Suppressor macrophage treated with lipopolysaccharide for 4 hours (primary cell): Measurements from ENCODE around the gene HCLS1.
"Not testable (repeated sequence)": the region's sequence is repeated elsewhere in the genome, so short reads cannot be mapped to it uniquely, and the experiment has no call there.

Experiments
- DNase-seq: peaks from one replicate; pipeline ENCODE4 v3.0.0-alpha.2; 2020

HCLS1 gene, protein sequence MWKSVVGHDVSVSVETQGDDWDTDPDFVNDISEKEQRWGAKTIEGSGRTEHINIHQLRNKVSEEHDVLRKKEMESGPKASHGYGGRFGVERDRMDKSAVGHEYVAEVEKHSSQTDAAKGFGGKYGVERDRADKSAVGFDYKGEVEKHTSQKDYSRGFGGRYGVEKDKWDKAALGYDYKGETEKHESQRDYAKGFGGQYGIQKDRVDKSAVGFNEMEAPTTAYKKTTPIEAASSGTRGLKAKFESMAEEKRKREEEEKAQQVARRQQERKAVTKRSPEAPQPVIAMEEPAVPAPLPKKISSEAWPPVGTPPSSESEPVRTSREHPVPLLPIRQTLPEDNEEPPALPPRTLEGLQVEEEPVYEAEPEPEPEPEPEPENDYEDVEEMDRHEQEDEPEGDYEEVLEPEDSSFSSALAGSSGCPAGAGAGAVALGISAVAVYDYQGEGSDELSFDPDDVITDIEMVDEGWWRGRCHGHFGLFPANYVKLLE

GRCh38 chr3:121660356-121661171 is at the start of gene HCLS1:
Gene HCLS1 (minus strand): TSS chr3:121660903. CDS start chr3:121658347, 2,556 bp downstream.
- peak; percentile 86 for DNase-seq

DNA sequence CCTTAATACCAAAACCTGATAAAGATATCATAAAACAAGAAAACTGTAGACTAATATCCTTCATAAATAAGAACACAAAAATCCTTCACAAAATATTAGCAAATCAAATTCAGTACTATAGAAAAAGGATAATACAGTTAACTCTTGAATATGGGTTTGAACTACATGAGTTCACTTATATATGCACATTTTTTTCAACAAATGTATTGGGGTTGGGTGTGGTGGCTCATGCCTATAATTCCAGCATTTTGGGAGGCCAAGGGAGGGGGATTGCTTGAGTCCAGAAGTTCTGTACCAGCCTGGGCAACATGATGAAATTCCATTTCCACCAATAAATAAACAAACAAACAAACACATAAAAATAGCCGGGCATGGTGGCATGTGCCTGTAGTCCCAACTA is 49.6 kb upstream of the HCLS1 start:
- DNase-seq: no peak

DNA sequence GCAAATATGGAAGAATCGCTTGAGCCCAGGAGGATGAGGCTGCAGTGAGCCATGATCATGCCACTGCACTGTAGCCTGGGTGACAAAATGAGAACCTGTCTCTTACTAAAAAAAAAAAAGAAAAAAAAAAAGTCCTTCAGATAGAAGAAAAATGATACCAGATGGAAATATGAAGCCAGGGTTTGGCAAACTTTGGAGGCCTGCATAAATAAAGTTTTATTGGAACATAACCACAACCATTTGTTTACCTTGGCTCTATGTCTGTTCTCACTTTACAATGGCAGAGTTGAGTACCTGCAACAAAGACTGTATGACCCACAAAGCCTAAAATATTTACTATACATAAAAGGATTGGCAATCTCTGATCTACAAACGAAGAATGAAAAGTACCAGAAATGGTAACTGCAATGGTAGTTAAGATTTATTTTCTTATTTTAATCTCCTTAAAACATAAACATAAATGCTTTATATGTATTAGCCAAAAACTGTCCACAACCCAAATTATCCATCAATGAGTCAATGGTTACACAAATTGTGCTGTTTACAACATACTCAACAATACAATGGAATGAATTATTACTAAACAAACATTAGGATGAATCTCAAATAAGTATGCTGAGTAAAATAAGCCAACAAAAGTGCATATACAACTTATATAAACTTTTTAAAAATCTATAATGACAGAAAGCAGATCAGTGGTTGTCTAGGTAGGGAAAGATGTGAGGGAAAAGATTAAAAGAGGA is 47.0 kb upstream of the HCLS1 start:
- no peak for DNase-seq

DNA sequence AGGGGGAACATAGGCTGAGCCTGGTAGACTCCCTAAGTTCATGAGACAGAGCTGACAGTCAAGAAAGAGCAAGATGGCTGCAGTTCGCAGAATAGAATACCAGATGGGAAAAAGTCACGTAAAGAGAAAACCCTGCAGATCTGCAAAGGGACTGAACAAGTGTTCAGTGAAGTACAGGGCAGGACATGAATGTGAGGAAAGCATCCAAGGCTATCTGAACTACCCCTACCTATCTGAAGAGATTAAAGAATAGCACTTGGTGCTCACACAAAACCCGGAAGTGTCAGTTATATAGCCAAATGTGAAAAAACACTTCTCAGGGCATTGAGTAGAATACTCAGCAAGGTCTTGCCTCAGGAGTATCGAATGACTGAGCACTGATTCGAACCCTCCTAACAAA is 44.8 kb upstream of the HCLS1 start:
- DNase-seq: no peak

GRCh38 chr3:121703973-121704372 is 43.3 kb upstream of the HCLS1 start:
- no peak for DNase-seq

DNA sequence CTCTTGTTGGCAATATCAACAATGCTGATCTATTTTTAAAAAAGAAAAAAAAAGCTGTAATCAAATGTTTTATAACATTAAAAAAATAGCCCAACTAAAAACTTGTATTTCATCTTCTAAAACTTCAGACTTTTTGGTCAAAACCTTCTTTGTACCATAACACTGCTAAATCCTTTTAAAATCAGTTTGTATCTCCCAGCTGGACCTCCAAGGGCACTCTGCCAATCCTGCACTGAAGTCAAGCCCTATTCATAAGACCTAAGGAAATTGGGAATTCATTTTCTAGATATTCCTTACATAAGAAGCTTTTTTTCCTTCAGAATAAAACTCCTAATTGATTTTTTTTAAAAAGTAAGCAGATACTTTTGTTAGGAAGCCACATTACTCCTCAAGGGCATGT is 38.2 kb upstream of the HCLS1 start:
- no peak for DNase-seq

- no peak for DNase-seq
These were observed 37.8 kb upstream of the HCLS1 start for GRCh38 chr3:121698476-121698875.

DNA sequence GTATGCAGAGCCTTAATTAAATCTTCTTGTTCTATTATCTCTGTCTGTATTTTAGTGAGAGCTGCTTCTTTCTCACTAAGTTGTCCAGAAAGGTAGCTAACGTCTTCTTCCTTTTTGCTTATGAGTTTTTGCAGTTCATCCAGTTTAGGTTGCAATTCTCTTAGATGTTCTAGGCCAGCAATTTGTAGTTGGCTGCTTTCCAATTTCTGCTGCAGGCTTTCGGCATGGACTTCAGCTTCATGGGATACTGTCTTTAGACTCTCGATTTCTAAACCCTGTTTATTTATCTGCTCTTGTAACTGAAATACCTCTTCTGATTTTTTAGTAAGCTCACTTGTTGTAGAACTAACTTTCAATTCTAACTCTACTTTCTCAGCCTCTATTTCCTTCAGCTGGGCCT is 35.5 kb upstream of the HCLS1 start:
- no peak for DNase-seq

DNA sequence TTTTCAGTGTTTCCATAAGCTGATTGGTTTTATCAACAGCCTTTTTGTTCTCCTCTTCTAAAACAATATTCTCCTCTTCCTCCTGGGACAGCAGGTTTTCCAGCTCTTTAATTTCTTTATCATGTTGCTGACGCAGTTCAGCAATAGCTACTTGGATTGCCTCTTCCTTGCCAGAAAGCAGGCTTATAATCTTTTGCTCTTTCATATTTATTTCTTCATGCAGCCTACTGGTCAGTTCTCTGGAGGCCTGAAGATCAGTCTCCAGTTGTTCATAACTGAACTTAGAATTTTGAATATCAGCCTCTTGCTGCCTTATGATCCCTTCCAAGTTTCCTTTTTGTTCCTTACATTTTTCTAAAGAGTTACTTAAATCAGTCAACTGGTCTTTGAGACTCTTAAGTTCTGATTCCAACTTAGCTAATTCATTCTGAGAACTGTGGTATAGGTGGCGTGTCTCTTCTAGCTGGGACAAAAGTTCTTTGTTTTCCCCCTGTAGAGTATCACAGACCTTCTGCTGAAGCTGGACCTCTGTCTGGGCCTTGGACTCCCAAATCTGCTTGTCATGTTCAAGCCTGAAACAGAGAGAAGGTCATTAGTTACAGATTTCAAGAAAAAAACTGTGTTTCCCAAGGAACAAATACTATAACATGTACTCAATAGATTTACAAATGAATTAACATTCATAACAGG is 31.5 kb upstream of the HCLS1 start:
- DNase-seq: no peak

- peak; percentile 54 for DNase-seq
These were observed 30.2 kb upstream of the HCLS1 start for GRCh38 chr3:121690777-121691405.

DNA sequence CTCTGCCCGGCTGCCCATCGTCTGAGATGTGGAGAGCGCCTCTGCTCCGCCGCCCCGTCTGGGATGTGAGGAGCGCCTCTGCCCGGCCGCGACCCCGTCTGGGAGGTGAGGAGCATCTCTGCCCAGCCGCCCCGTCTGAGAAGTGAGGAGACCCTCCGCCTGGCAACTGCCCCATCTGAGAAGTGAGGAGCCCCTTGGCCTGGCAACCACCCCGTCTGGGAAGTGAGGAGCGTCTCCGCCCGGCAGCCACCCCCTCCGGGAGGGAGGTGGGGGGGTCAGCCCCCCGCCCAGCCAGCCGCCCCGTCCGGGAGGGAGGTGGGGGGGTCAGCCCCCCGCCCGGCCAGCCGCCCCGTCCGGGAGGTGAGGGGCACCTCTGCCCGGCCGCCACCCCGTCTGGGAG is 28.0 kb upstream of the HCLS1 start:
- not testable (repeated sequence) for DNase-seq

DNA sequence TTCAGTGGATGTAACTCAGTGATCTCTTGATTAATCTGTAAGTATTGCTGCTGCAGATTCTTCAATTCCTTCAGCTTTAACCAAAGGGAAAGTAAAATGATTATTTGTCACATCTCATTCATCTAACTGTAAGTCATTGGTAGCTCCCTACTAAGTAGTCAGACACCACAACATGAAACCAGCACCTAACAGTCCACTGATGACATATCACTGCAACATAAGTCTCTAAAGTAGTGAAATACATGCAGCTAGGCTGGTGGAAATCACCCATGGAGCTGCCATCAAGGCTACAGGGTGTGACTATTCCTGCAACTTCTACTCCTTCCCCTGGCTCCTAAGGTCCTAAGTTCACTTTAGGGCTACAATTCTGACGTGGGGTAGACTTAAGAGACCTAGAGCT is 21.1 kb upstream of the HCLS1 start:
- DNase-seq: no peak

DNA sequence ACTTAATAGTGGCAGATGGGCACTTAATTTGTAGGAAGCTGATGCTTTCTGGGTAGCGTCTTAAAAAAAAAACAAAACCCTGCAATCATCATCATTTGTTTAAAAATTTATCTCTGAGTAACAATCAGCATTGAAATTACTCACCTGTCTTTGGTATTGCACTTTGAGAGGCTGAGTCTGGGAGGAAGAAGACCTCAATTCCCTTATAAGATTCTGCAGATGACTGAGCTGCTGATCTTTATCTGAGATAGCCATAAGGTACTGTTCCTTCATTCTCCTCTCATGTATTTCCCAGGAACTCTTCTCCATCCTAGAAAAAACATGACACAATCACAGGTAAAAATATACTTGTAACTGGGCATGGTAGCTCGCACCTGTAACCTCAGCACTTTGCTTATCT is 16.4 kb upstream of the HCLS1 start:
- no peak for DNase-seq

DNA sequence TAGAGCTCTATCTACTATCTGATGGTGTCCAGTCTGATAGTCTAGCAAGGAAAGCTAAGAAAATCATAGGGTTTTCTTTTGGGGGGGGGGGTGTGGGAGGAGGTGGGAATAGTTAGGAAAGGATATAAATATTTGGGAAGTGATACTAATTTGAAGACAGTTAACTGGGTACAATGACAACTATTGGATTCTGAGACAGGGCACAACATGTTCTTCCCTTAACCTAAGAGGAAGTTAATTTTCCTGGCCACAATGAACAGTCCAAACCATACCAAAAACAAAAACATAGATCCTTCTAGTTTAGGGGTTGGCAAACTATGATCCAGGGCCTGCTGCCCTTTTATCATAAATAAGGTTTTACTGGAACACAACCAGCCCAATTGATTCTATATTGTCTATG is 10.0 kb upstream of the HCLS1 start:
- DNase-seq: no peak

DNA sequence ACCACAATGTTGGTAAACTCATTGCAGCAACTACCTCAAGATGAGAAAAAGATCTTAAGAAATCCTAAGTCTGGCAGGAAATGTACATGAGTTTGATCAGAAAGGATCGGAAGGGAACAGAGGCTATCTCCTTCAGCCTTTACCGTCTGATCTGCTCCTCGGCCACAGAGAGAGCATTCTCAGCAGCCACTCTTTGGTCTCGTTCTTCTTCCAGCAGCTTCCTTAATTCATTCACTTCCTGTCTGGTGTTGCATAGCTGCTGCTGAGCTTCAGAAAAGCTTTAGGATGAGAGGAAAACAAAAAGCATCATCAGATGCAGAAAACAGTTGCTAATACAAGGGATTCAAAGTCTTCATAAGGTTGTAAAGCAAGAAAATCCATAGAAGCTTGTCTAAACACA is 6.6 kb upstream of the HCLS1 start:
- peak; percentile 24 for DNase-seq

GRCh38 chr3:121665488-121665887 is 4.8 kb upstream of the HCLS1 start:
- DNase-seq: peak; percentile 36

GRCh38 chr3:121663171-121663847 is 2.6 kb upstream of the HCLS1 start:
- DNase-seq: peak; percentile 2

- DNase-seq: no peak
These were observed 2.0 kb upstream of the HCLS1 start for GRCh38 chr3:121662742-121663141.

DNA sequence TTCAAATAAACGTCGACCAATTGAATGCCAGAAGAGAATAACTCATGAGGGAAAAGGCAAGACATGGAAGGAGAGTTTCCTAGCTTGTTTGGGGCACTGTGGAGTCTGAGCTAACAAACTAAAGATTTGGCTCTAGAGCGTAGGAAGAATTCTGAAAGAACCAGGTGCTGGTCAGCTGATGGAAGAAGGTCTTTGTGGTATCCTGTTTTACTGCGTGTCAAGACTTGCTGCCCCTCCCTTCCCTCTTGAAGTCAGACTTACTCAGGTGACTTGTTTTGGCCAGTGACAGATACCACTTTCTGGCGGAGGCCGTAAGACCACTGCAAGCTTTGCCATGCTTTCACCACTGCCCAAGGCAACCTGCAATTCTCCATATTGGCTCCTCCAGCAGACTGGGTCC is 673 bp upstream of the HCLS1 start:
- DNase-seq: no peak

DNA sequence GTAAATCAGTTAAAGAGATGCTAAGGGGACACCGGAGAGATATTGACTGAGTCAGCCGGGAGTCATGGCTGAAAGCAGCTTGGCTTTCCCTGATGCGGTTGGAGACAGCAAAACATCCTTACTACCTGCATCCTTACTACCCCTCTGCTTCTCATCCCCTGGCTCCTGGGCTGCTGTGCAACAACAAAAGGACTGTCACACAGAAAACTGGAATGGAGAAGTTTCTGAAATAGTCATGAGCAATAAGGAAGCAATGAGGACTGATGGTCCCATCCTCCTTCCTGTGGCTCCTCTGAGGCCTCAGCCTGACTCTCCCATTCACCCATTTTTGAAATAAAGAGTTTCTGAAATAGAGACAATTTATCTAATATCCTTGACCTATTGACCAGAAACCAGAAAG is 1.1 kb downstream of the HCLS1 start:
- peak; percentile 29 for DNase-seq

DNA sequence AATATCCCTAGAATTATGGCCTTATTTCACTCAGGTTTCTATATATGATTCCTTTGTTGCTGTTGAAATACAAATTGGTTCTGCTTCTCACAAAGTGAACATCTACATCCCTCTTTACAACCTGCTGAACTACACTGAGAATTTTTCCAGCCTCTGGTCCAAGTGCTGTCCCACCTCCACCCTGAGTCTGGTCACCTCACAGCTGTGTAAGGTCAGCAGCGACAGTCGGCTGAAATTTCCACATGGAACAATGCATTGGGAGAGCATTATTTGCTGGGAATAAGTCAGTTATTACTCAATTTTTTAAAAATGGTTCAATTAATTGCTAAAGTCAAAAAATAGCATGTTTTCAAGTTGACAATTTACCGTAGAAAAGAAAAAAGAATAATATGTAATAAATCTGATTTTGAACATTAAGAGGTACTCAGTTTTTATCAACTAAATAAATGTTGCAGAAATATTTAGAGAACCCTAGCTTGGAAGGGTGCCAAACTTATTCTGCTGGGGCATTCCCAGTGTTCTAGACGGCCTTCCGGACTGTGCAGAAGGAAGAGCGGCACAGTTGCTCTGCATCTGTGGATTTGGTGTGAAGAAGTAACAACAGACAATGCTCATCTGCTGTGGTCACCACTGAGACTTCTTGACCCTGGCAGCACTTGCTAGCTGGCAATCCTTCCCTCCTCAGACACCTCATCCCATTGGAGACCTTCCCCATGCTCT is 1.8 kb downstream of the HCLS1 start:
- DNase-seq: no peak
